Mammary epithelial cell (primary cell): ENCODE data around the gene DNAAF5.

Experiments used
- EZH2 ChIP-seq: IDR thresholded peaks from 2 replicates; pipeline ENCODE4 v1.6.1; 2012; ENCODE audit warnings: low read length, inconsistent platforms, borderline replicate concordance
- TF ChIP-seq, protein P1 (sequence below), 2 donors: IDR thresholded peaks in 1 of 2; conservative IDR thresholded peaks in 1 of 2; 2 replicates each; pipeline ENCODE4 v1.5.1; 2011 to 2012; ENCODE audit warnings: inconsistent platforms in 2 of 2, low read length in 2 of 2, mild to moderate bottlenecking in 2 of 2, control low read depth in 1 of 2, low read depth in 1 of 2; ENCODE audit not compliant: insufficient read depth in 1 of 2; ENCODE audit errors: extremely low read depth in 1 of 2

- TF ChIP-seq, protein P1, sequence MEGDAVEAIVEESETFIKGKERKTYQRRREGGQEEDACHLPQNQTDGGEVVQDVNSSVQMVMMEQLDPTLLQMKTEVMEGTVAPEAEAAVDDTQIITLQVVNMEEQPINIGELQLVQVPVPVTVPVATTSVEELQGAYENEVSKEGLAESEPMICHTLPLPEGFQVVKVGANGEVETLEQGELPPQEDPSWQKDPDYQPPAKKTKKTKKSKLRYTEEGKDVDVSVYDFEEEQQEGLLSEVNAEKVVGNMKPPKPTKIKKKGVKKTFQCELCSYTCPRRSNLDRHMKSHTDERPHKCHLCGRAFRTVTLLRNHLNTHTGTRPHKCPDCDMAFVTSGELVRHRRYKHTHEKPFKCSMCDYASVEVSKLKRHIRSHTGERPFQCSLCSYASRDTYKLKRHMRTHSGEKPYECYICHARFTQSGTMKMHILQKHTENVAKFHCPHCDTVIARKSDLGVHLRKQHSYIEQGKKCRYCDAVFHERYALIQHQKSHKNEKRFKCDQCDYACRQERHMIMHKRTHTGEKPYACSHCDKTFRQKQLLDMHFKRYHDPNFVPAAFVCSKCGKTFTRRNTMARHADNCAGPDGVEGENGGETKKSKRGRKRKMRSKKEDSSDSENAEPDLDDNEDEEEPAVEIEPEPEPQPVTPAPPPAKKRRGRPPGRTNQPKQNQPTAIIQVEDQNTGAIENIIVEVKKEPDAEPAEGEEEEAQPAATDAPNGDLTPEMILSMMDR (conservative IDR thresholded peaks at IDR 0.05 in 1 of 2, IDR thresholded peaks at IDR 0.05 in 1 of 2; ENCODE audit: extremely low read depth in 1 of 2, insufficient read depth in 1 of 2, low read depth in 1 of 2, low read length in 2 of 2), result no peak
- TF ChIP-seq EZH2, result no peak
Observed at GRCh38 chr7:676972-677385, 49.5 kb upstream of the DNAAF5 start.
